Measurements from ENCODE around the gene DNM3. TPM values are rescaled to one million over a fixed set of nuclear protein-coding genes. Genes with fewer than 3 reads are reported as not detected.

DNM3 gene
- total RNA-seq, 1 experiment from 2014 or later: 0.11 TPM

- Mint-ChIP-seq H3K4me1 (ENCODE audit: low read depth, unreplicated experiment) (no peaks in the 10 kb centered on the region), H3K4me3 (ENCODE audit: unreplicated experiment) (no peak overlapping the region), H3K27ac (ENCODE audit: unreplicated experiment) (no peak overlapping the region), H3K9me3 (ENCODE audit: unreplicated experiment) (no peaks in the 10 kb centered on the region), H3K36me3 (ENCODE audit: insufficient read depth, unreplicated experiment) (no peaks in the 10 kb centered on the region), H3K27me3 (ENCODE audit: insufficient read depth, unreplicated experiment) (no peaks in the 10 kb centered on the region)
- no peak overlapping the region for H3K4me3 ChIP-seq (ENCODE audit: low read depth, low read length)
- CTCF ChIA-PET: no interaction called here
- no peak for DNase-seq
- POLR2A ChIA-PET: no interaction called here
- peaks cover 16% of the 10 kb centered on the region for H3K4me1 ChIP-seq
- TF ChIP-seq, protein P1, sequence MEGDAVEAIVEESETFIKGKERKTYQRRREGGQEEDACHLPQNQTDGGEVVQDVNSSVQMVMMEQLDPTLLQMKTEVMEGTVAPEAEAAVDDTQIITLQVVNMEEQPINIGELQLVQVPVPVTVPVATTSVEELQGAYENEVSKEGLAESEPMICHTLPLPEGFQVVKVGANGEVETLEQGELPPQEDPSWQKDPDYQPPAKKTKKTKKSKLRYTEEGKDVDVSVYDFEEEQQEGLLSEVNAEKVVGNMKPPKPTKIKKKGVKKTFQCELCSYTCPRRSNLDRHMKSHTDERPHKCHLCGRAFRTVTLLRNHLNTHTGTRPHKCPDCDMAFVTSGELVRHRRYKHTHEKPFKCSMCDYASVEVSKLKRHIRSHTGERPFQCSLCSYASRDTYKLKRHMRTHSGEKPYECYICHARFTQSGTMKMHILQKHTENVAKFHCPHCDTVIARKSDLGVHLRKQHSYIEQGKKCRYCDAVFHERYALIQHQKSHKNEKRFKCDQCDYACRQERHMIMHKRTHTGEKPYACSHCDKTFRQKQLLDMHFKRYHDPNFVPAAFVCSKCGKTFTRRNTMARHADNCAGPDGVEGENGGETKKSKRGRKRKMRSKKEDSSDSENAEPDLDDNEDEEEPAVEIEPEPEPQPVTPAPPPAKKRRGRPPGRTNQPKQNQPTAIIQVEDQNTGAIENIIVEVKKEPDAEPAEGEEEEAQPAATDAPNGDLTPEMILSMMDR (IDR thresholded peaks at IDR 0.05; ENCODE audit: insufficient read depth in 1 of 2, low read depth in 1 of 2, low read length in 1 of 2, severe bottlenecking in 1 of 2, unreplicated experiment in 1 of 2): no peak
- BruUV-seq (replicated peaks): no TSS peak
- no peaks in the 10 kb centered on the region for H3K27me3 ChIP-seq (replicated peaks; ENCODE audit: control insufficient read depth, insufficient read depth, low read length)
- no peaks in the 10 kb centered on the region for H3K36me3 ChIP-seq (ENCODE audit: control insufficient read depth, insufficient read depth, low read length)
- intact Hi-C loops (cut with micrococcal nuclease; ENCODE audit: unreplicated experiment): no loop called here
- H3K9me3 ChIP-seq: no peaks in the 10 kb centered on the region
Observed at GRCh38 chr1:172146141-172146850, 305.0 kb downstream of the DNM3 start.

DNA sequence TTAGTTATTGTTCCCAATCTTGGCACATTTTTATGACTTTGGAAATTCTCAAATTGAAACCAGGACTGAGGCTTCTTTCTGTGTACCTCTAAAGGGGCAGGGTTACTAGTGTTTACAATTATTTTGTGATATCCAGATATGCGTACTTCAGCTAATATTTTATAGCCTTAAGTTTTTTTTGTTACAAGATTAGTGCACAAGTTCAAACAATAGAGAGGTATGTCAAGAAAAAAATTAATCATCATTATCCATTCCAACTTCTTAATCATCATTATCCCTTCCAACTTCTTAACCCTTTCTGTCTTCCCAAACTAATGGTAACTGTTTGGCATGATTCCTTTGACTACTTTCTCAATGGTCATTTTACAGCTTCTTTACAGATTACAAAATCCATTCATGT is 306.2 kb downstream of the DNM3 start:
- peaks cover 16% of the 10 kb centered on the region for H3K4me1 ChIP-seq
- no peaks in the 10 kb centered on the region for H3K27me3 ChIP-seq (replicated peaks; ENCODE audit: control insufficient read depth, insufficient read depth, low read length)
- Mint-ChIP-seq H3K9me3 (ENCODE audit: unreplicated experiment) (no peaks in the 10 kb centered on the region), H3K4me1 (ENCODE audit: low read depth, unreplicated experiment) (no peaks in the 10 kb centered on the region), H3K27me3 (ENCODE audit: insufficient read depth, unreplicated experiment) (no peaks in the 10 kb centered on the region), H3K27ac (ENCODE audit: unreplicated experiment) (no peak overlapping the region), H3K36me3 (ENCODE audit: insufficient read depth, unreplicated experiment) (no peaks in the 10 kb centered on the region), H3K4me3 (ENCODE audit: unreplicated experiment) (no peak overlapping the region)
- ChIA-PET POLR2A (no interaction called here), CTCF (no interaction called here)
- TF ChIP-seq, protein P1 (IDR thresholded peaks at IDR 0.05; ENCODE audit: insufficient read depth in 1 of 2, low read depth in 1 of 2, low read length in 1 of 2, severe bottlenecking in 1 of 2, unreplicated experiment in 1 of 2): no peak
- no peaks in the 10 kb centered on the region for H3K9me3 ChIP-seq
- BruUV-seq (replicated peaks): no TSS peak
- no peak overlapping the region for H3K4me3 ChIP-seq (ENCODE audit: low read depth, low read length)
- no peaks in the 10 kb centered on the region for H3K36me3 ChIP-seq (ENCODE audit: control insufficient read depth, insufficient read depth, low read length)
- DNase-seq: no peak
- intact Hi-C loops (cut with micrococcal nuclease; ENCODE audit: unreplicated experiment): no loop called here

- intact Hi-C loops (cut with micrococcal nuclease; ENCODE audit: unreplicated experiment): no loop called here
- DNase-seq: no peak
- ChIA-PET CTCF (no interaction called here), POLR2A (no interaction called here)
- Mint-ChIP-seq H3K27me3 (ENCODE audit: insufficient read depth, unreplicated experiment) (no peaks in the 10 kb centered on the region), H3K27ac (ENCODE audit: unreplicated experiment) (no peak overlapping the region), H3K4me1 (ENCODE audit: low read depth, unreplicated experiment) (no peaks in the 10 kb centered on the region), H3K4me3 (ENCODE audit: unreplicated experiment) (no peak overlapping the region), H3K9me3 (ENCODE audit: unreplicated experiment) (no peaks in the 10 kb centered on the region), H3K36me3 (ENCODE audit: insufficient read depth, unreplicated experiment) (no peaks in the 10 kb centered on the region)
- no TSS peak for BruUV-seq (replicated peaks)
- Histone ChIP-seq H3K27me3 (replicated peaks; ENCODE audit: control insufficient read depth, insufficient read depth, low read length) (no peaks in the 10 kb centered on the region), H3K4me3 (ENCODE audit: low read depth, low read length) (no peak overlapping the region), H3K9me3 (no peaks in the 10 kb centered on the region), H3K4me1 (peaks cover 16% of the 10 kb centered on the region), H3K36me3 (ENCODE audit: control insufficient read depth, insufficient read depth, low read length) (no peaks in the 10 kb centered on the region)
- TF ChIP-seq, protein P1 (IDR thresholded peaks at IDR 0.05; ENCODE audit: insufficient read depth in 1 of 2, low read depth in 1 of 2, low read length in 1 of 2, severe bottlenecking in 1 of 2, unreplicated experiment in 1 of 2): no peak
Observed at GRCh38 chr1:172148213-172148612, 306.9 kb downstream of the DNM3 start.

Measured in Caco-2 (cell line).